ENCODE results near the gene NR6A1. TPM values are rescaled to one million over a fixed set of nuclear protein-coding genes. Genes with fewer than 3 reads are reported as not detected.

NR6A1 gene
- total RNA-seq, 1 experiment from 2014 or later: 99.3 TPM

GRCh38 chr9:124486778-124487259, 284.3 kb downstream of the NR6A1 start:
- Mint-ChIP-seq H3K27me3 (ENCODE audit: low read depth) (peaks cover 37% of the 10 kb centered on the region), H3K4me3 (no peak overlapping the region), H3K36me3 (ENCODE audit: insufficient read depth in 1 of 3, low read depth in 3 of 3) (no peaks in the 10 kb centered on the region), H3K4me1 (peaks cover 22 to 57% of the 10 kb centered on the region in 2 experiments), H3K27ac (no peak overlapping the region), H3K9me3 (peaks cover 2 to 4% of the 10 kb centered on the region in 2 experiments; a peak in 2 of 5 replicates)
- H3K9ac ChIP-seq (ENCODE audit: extremely low read depth, insufficient read length, low read length): no peak overlapping the region
- no peaks in the 10 kb centered on the region for H3K79me2 ChIP-seq (ENCODE audit: insufficient read depth, low read length)
- no CpG with 5 or more reads among the region's 17 CpGs for WGBS (ENCODE audit: extremely low coverage, insufficient read length, low lambda C conversion rate)
- no peak for TF ChIP-seq CTCF (conservative IDR thresholded peaks at IDR 0.05)
- no peak overlapping the region for H3K4me2 ChIP-seq (ENCODE audit: insufficient read depth, insufficient read length, low read length)
- H4K5ac ChIP-seq (ENCODE audit: insufficient read length, low read depth, low read length): no peak overlapping the region
- H3K18ac ChIP-seq (ENCODE audit: insufficient read length, low read depth, low read length): no peak overlapping the region
- H3K9me3 ChIP-seq (ENCODE audit: control insufficient read depth, low read depth, low read length): no peaks in the 10 kb centered on the region
- no peak overlapping the region for H2BK5ac ChIP-seq (ENCODE audit: insufficient read length, low read length)
- H2BK15ac ChIP-seq (ENCODE audit: low read depth, low read length): no peak overlapping the region
- no peaks in the 10 kb centered on the region for H3K4me1 ChIP-seq (ENCODE audit: insufficient read depth, low read length)
- no peaks in the 10 kb centered on the region for H3K79me1 ChIP-seq (ENCODE audit: insufficient read depth, low read depth, low read length, poor library complexity, severe bottlenecking)
- H3K56ac ChIP-seq (ENCODE audit: insufficient read length, low read depth, low read length): no peak overlapping the region
- H4K20me1 ChIP-seq (ENCODE audit: control insufficient read depth, insufficient read depth, insufficient read length): peaks cover 3% of the 10 kb centered on the region
- no peak overlapping the region for H4K8ac ChIP-seq (replicated peaks; ENCODE audit: insufficient read length, low read depth, low read length)
- no peak overlapping the region for H3K27ac ChIP-seq (ENCODE audit: insufficient read length, low read depth, low read length)
- no peak overlapping the region for H3K23ac ChIP-seq (ENCODE audit: insufficient read length, low read depth, low read length)
- DNase-seq: no peak
- no peak overlapping the region for H2BK20ac ChIP-seq (ENCODE audit: low read depth, low read length, poor library complexity, severe bottlenecking)
- no peak overlapping the region for H2AFZ ChIP-seq (ENCODE audit: low read length)
- no peak overlapping the region for H3K4ac ChIP-seq (ENCODE audit: low read depth, low read length)
- no peak overlapping the region; the same call in 1 of the 2 replicates for H3K14ac ChIP-seq (ENCODE audit: insufficient read depth, low read length)
- no peaks in the 10 kb centered on the region for H3K27me3 ChIP-seq (ENCODE audit: insufficient read depth, low read length)
- no peak overlapping the region for H4K91ac ChIP-seq (ENCODE audit: insufficient read length, low read depth, low read length)
- no peak overlapping the region for H2BK12ac ChIP-seq (ENCODE audit: insufficient read length, low read depth, low read length)
- peaks cover 4% of the 10 kb centered on the region for H3K23me2 ChIP-seq (ENCODE audit: insufficient read length, low read depth, low read length, poor library complexity, severe bottlenecking)
- no peak overlapping the region for H2AK5ac ChIP-seq (ENCODE audit: insufficient read length, low read length)
- H2BK120ac ChIP-seq (ENCODE audit: low read depth, low read length, poor library complexity, severe bottlenecking): no peak overlapping the region
- H3T11ph ChIP-seq (ENCODE audit: low read length): no peak overlapping the region

All from H9 (cell line).